Endothelial cell of umbilical vein (primary cell): ENCODE data around the gene GNAS. TPM values are rescaled to one million over a fixed set of nuclear protein-coding genes. Genes with fewer than 3 reads are reported as not detected.

ENCODE experiments used
- BruUV-seq: library from RNA; stranded (reverse); fragments of 400-500 nt; replicated peaks from 2 replicates; lab custom pipeline; 2021; lab: Mats Ljungman, UMichigan
- CTCF ChIA-PET: fragments of 300-600, 350-600 bp; sonication (Branson Sonifier 250); formaldehyde crosslinking; loops from one replicate; lab custom pipeline; 2021; ENCODE audit warnings: antibody characterized with exemption, inconsistent platforms; lab: Charles Lee
- POLR2A ChIA-PET: fragments of 300-600, 350-600 bp; sonication (Branson Sonifier 250); formaldehyde crosslinking; loops from one replicate; lab custom pipeline; 2021; ENCODE audit warnings: antibody characterized with exemption, inconsistent platforms; lab: Charles Lee
- DNase-seq: peaks from one replicate; pipeline ENCODE4 v3.0.0-alpha.2; 2011; ENCODE audit warnings: low read depth, low spot score
- FAIRE-seq: peaks from 2 replicates; lab custom pipeline; 2011; peaks lifted over from hg19 to GRCh38; lab: Jason Lieb, UNC
- H2AFZ ChIP-seq: 2 replicates; pipeline ENCODE4 v1.6.0; 2012; ENCODE audit warnings: low read depth, low read length, control low read depth, inconsistent platforms
- H3K27ac ChIP-seq: 2 replicates; pipeline ENCODE4 v1.5.1; 2011; ENCODE audit warnings: low read depth, mild to moderate bottlenecking, control low read depth, low read length, moderate library complexity; ENCODE audit not compliant: insufficient read depth
- H3K27me3 ChIP-seq, 2 experiments: 2 replicates each; pipeline versions ENCODE4 v1.6.0 to v1.6.1; 2011; ENCODE audit warnings: low read length in 2 of 2, mixed read lengths in 1 of 2; ENCODE audit not compliant: control insufficient read depth in 2 of 2, insufficient read depth in 2 of 2
- H3K36me3 ChIP-seq, 2 experiments: 2 replicates in 1 of 2; 3 replicates in 1 of 2; pipeline ENCODE4 v1.5.1; 2011; ENCODE audit warnings: low read length in 2 of 2, mild to moderate bottlenecking in 1 of 2, moderate library complexity in 1 of 2; ENCODE audit not compliant: control insufficient read depth in 2 of 2, insufficient read depth in 2 of 2; ENCODE audit errors: extremely low read depth in 1 of 2
- H3K4me1 ChIP-seq: 3 replicates; pipeline ENCODE4 v1.5.1; 2011; ENCODE audit warnings: mild to moderate bottlenecking, low read length; ENCODE audit not compliant: control insufficient read depth, insufficient read depth; ENCODE audit errors: extremely low read depth
- H3K4me2 ChIP-seq: 2 replicates; pipeline ENCODE4 v1.6.1; 2011; ENCODE audit warnings: low read length, control low read depth, mixed read lengths; ENCODE audit not compliant: insufficient read depth
- H3K4me3 ChIP-seq, 3 experiments: fragments of 200-600 bp in 1 of 3; sonication (generic), shearing (Covaris generic) in 1 of 3; replicated peaks in 1 of 3; 2 replicates each; pipeline ENCODE4 v1.5.1; 2011 to 2016; ENCODE audit warnings: control low read depth in 3 of 3, low read length in 3 of 3, mild to moderate bottlenecking in 2 of 3, inconsistent platforms in 1 of 3, low read depth in 1 of 3, moderate library complexity in 1 of 3; ENCODE audit not compliant: insufficient read depth in 1 of 3
- H3K79me2 ChIP-seq: 2 replicates; pipeline ENCODE4 v1.6.0; 2012; ENCODE audit warnings: low read length, inconsistent platforms; ENCODE audit not compliant: control insufficient read depth, insufficient read depth
- H3K9ac ChIP-seq: replicated peaks from 2 replicates; pipeline ENCODE3; 2011; ENCODE audit warnings: low read length, control low read depth; ENCODE audit not compliant: insufficient read depth; ENCODE audit errors: extremely low read depth
- H3K9me1 ChIP-seq: replicated peaks from 3 replicates; pipeline ENCODE4 v1.6.0; 2011; ENCODE audit warnings: mild to moderate bottlenecking, low read length; ENCODE audit not compliant: control insufficient read depth, insufficient read depth; ENCODE audit errors: extremely low read depth
- H3K9me3 ChIP-seq: replicated peaks from 2 replicates; pipeline ENCODE4 v1.5.1; 2012; ENCODE audit warnings: low read length, inconsistent platforms; ENCODE audit not compliant: control insufficient read depth, insufficient read depth
- H4K20me1 ChIP-seq: replicated peaks from 2 replicates; pipeline ENCODE3; 2011; ENCODE audit warnings: mild to moderate bottlenecking, low read length; ENCODE audit not compliant: control insufficient read depth, insufficient read depth; ENCODE audit errors: extremely low read depth
- EZH2 ChIP-seq: IDR thresholded peaks from 2 replicates; pipeline ENCODE4 v1.6.1; 2012; ENCODE audit warnings: borderline replicate concordance, low read depth, mild to moderate bottlenecking, moderate library complexity, low read length, inconsistent platforms; ENCODE audit not compliant: severe bottlenecking
- FOS ChIP-seq: IDR thresholded peaks from 2 replicates; pipeline ENCODE4 v1.6.1; 2011; ENCODE audit warnings: mild to moderate bottlenecking, low read length, moderate library complexity, borderline replicate concordance; ENCODE audit not compliant: insufficient read depth
- GATA2 ChIP-seq: IDR thresholded peaks from 2 replicates; pipeline ENCODE4 v1.7.0; 2011; ENCODE audit warnings: low read depth, mild to moderate bottlenecking, moderate library complexity, mixed read lengths, low read length; ENCODE audit not compliant: insufficient read length, insufficient read depth
- JUN ChIP-seq: IDR thresholded peaks from 2 replicates; pipeline ENCODE4 v1.6.1; 2011; ENCODE audit warnings: borderline replicate concordance, low read depth; ENCODE audit not compliant: insufficient read length, insufficient read depth
- MYC ChIP-seq: IDR thresholded peaks from one replicate; pipeline ENCODE4 v1.6.1; 2011; ENCODE audit warnings: mild to moderate bottlenecking, low read depth, low read length
- POLR2A ChIP-seq: IDR thresholded peaks from 2 replicates; pipeline ENCODE4 v1.6.1; 2012; ENCODE audit warnings: low read depth, mild to moderate bottlenecking, control low read depth, low read length
- POLR2AphosphoS5 ChIP-seq: IDR thresholded peaks from 2 replicates; pipeline ENCODE4 v1.6.1; 2012; ENCODE audit warnings: low read depth, mild to moderate bottlenecking, control low read depth, low read length, moderate library complexity; ENCODE audit not compliant: insufficient read depth
- dilution Hi-C: fragments of 300-500 bp; cut with MboI; formaldehyde crosslinking; loops from one replicate; pipeline ENCODE4 v1.15.0; 2019; ENCODE audit warnings: low sequenced_read_pairs; ENCODE audit not compliant: extremely low pct_ligation_motif_present
- intact Hi-C: fragments of 100-400 bp; cut with micrococcal nuclease; formaldehyde crosslinking; loops from one replicate; pipeline ENCODE4 v1.10.0; 2022
- polyA plus RNA-seq, 4 experiments: library from polyadenylated mRNA; depleted of rRNA in 3 of 4; stranded (reverse) in 3 of 4; unstranded in 1 of 4; fragments of >200 nt; gene quantifications; 2 replicates each; pipeline versions ENCODE4 v1.2.1 to v1.2.3, GENCODE V29; 2011 to 2012; ENCODE audit warnings: missing spikeins in 1 of 4
- total RNA-seq: library from RNA; stranded (reverse); gene quantifications from 2 replicates; pipeline ENCODE4 v1.2.3, GENCODE V29; 2021
- TF ChIP-seq, protein P1 (sequence below), 2 donors: IDR thresholded peaks; 1 replicate in 1 of 2; 2 replicates in 1 of 2; pipeline ENCODE4 v1.5.1; 2011; ENCODE audit warnings: low read length in 2 of 2, mild to moderate bottlenecking in 2 of 2, moderate library complexity in 2 of 2, control low read depth in 1 of 2, inconsistent platforms in 1 of 2, low read depth in 1 of 2; ENCODE audit not compliant: insufficient read depth in 1 of 2; ENCODE audit errors: extremely low read depth in 1 of 2
- TF ChIP-seq, protein P2 (sequence below): IDR thresholded peaks from 2 replicates; pipeline ENCODE4 v1.6.1; 2011; ENCODE audit not compliant: insufficient read depth, insufficient read length

GNAS gene
- total and polyA plus RNA-seq, 2 donors (not counting 3 experiments of a cell fraction or from before 2014, with no cell fraction given), result 1,141 to 1,882 TPM

DNA sequence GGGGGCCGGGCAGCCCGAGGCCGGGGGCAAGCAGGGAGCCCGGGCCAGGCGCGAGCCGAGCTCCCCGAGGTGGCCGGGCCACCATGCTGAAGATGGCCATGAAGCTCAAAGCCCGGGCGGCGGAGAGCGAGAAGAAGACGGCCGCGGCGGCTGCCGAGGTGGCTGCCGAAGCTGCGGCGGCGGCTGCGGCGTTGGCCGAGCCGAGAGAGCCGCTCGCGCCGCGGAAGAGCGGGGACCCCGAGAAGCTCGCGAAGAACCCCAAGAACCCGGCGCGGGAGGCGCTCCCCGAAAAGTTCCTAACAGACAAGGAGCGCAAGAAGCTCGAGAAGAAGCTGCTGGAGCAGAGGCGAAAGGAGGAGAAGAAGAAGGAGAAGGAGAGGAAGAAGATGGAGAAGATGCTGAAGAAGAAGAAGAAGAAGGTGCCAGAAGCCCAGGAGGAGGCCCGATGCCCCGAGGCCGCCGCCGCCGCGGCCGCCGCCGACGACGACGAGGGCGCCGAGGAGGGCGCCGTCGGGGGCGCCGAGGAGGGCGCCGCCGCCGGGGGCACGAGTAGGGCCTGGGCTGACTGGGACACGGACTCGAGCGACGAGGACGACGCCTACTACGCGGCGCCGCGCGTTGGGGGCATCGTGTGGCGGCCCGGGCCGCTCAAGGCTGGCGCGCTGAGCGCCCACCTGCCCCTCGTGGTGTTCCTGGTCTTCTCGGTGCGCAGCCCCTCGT, 37.4 kb downstream of the GNAS start:
- Histone ChIP-seq H3K27ac (peak overlapping the region; percentile 47), H3K4me2 (peak overlapping the region; percentile 27), H3K4me3 (peak overlapping the region; percentile 62 to 91 (median 70)), H2AFZ (peak overlapping the region; percentile 11), H4K20me1 (peaks cover 16% of the 10 kb centered on the region), H3K9ac (peak overlapping the region; percentile 69), H3K9me3 (no peaks in the 10 kb centered on the region), H3K36me3 (no peaks in the 10 kb centered on the region), H3K27me3 (peaks cover 2 to 3% of the 10 kb centered on the region in 2 experiments), H3K4me1 (peaks cover 24% of the 10 kb centered on the region), H3K9me1 (no peaks in the 10 kb centered on the region), H3K79me2 (peaks cover 34% of the 10 kb centered on the region)
- dilution Hi-C loops (no loop called here), intact Hi-C loops (loop anchor here (2.0 to 10.0 kb wide), 2 partner anchors 19 to 1175 kb away; partner anchors contain the start of gene PMEPA1)
- BruUV-seq, result no TSS peak
- FAIRE-seq (no peak), DNase-seq (no peak)
- CTCF ChIA-PET, result interaction anchor here (1.3 to 1.4 kb wide), 2 partner anchors 20 to 153 kb away, joined by 3 to 6 read pairs; partner anchors contain the start of gene PRELID3B
- TF ChIP-seq, protein P1, sequence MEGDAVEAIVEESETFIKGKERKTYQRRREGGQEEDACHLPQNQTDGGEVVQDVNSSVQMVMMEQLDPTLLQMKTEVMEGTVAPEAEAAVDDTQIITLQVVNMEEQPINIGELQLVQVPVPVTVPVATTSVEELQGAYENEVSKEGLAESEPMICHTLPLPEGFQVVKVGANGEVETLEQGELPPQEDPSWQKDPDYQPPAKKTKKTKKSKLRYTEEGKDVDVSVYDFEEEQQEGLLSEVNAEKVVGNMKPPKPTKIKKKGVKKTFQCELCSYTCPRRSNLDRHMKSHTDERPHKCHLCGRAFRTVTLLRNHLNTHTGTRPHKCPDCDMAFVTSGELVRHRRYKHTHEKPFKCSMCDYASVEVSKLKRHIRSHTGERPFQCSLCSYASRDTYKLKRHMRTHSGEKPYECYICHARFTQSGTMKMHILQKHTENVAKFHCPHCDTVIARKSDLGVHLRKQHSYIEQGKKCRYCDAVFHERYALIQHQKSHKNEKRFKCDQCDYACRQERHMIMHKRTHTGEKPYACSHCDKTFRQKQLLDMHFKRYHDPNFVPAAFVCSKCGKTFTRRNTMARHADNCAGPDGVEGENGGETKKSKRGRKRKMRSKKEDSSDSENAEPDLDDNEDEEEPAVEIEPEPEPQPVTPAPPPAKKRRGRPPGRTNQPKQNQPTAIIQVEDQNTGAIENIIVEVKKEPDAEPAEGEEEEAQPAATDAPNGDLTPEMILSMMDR (IDR thresholded peaks at IDR 0.05; ENCODE audit: extremely low read depth in 1 of 2, insufficient read depth in 1 of 2, low read depth in 1 of 2, low read length in 2 of 2), result no peak
- TF ChIP-seq EZH2 (no peak), FOS (no peak), JUN (no peak), GATA2 (no peak), MYC (no peak), POLR2A (no peak), POLR2AphosphoS5 (no peak)
- TF ChIP-seq, protein P2, sequence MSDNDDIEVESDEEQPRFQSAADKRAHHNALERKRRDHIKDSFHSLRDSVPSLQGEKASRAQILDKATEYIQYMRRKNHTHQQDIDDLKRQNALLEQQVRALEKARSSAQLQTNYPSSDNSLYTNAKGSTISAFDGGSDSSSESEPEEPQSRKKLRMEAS, result no peak
- POLR2A ChIA-PET, result interaction anchor here (1.7 kb wide), 1 partner anchor 18 kb away, joined by 6 read pairs; no protein-coding TSS in a partner anchor
